ENCODE results near the gene RPS5. TPM values are rescaled to one million over a fixed set of nuclear protein-coding genes. Genes with fewer than 3 reads are reported as not detected.
A peak's percentile ranks its signal among the peaks of the same experiment; 100 is the strongest.

RPS5 gene
- total and polyA plus RNA-seq, 9 of the 15 experiments (the other 6 are each of a cell fraction or from before 2014, with no cell fraction given): 1,228 to 3,570 (median 2,484) TPM

- no peak for TF ChIP-seq ZNF134 (CRISPR knock-in tag; conservative IDR thresholded peaks at IDR 0.05)
- TF ChIP-seq RBFOX2 (IDR thresholded peaks at IDR 0.05; ENCODE audit: low read depth, low read length): 0 out of 2 replicates have a peak, but pooled peaks have one; percentile 32
- TF ChIP-seq ZNF518B (CRISPR knock-in tag; IDR thresholded peaks at IDR 0.05): no peak
- peak; percentile 72 for TF ChIP-seq POLR2G (IDR thresholded peaks at IDR 0.05; ENCODE audit: low read depth, low read length)
Measured at GRCh38 chr19:58355908-58356765, 30.9 kb upstream of the RPS5 start (continued).

- Histone ChIP-seq H3K4me3 (no peak overlapping the region), H3K4me2 (ENCODE audit: insufficient read depth, low read length) (no peak overlapping the region), H3K36me3 (ENCODE audit: control insufficient read depth, insufficient read depth, low read length) (no peaks in the 10 kb centered on the region), H3K9me1 (ENCODE audit: control insufficient read depth, insufficient read depth, low read length) (no peaks in the 10 kb centered on the region), H3K9me3 (replicated peaks; ENCODE audit: control insufficient read depth, insufficient read depth, low read depth, low read length) (no peaks in the 10 kb centered on the region), H3K79me2 (ENCODE audit: control insufficient read depth, insufficient read depth, low read length) (peaks cover 6% of the 10 kb centered on the region; the same call in 1 of the 3 replicates), H3K4me1 (replicated peaks in 1 of 2; ENCODE audit: control insufficient read depth in 2 of 2, insufficient read depth in 2 of 2, low read length in 2 of 2) (peaks cover 7 to 37% of the 10 kb centered on the region in 2 experiments; a peak in 3 of 5 replicates), H3K9ac (ENCODE audit: insufficient read depth in 1 of 2, low read depth in 2 of 2, low read length in 2 of 2) (no peak overlapping the region), H3K27ac (ENCODE audit: extremely low read depth, low read depth, low read length) (no peak overlapping the region), H2AFZ (ENCODE audit: low read depth, low read length) (no peak overlapping the region), H3K27me3 (ENCODE audit: control insufficient read depth in 2 of 2, insufficient read depth in 2 of 2, low read length in 2 of 2) (no peaks in the 10 kb centered on the region), H4K20me1 (replicated peaks; ENCODE audit: control insufficient read depth, insufficient read depth, low read length) (no peaks in the 10 kb centered on the region)
- in situ Hi-C loops (cut with MboI) (no loop called here), intact Hi-C loops (cut with micrococcal nuclease) (no loop called here)
- CTCF ChIA-PET (ENCODE audit: low intra/inter-chr PET ratio): no interaction called here
- BruUV-seq (replicated peaks): no TSS peak
- DNase-seq (ENCODE audit: extremely low read depth in 1 of 4, low spot score in 3 of 4): no peak
- 92% methylated on average over 42 of the region's 75 CpGs for WGBS (ENCODE audit: insufficient coverage, low coverage, missing lambda C conversion rate)
- ATAC-seq: no peak
- POLR2A ChIA-PET: interaction anchor here (1.2 kb wide), 1 partner anchor 11 kb away, joined by 3 read pairs; no protein-coding TSS in a partner anchor
- no peak for FAIRE-seq
- TF ChIP-seq CAMTA2 (CRISPR knock-in tag; conservative IDR thresholded peaks at IDR 0.05) (no peak), ZNF354B (CRISPR knock-in tag; IDR thresholded peaks at IDR 0.05) (no peak), GMEB1 (CRISPR knock-in tag; IDR thresholded peaks at IDR 0.05) (no peak), BMI1 (IDR thresholded peaks at IDR 0.05; ENCODE audit: low read length) (no peak), ADNP (tag; IDR thresholded peaks at IDR 0.05) (no peak), UBTF (IDR thresholded peaks at IDR 0.05; ENCODE audit: borderline replicate concordance in 1 of 2, low read depth in 2 of 2, low read length in 2 of 2) (no peak), POLR2G (IDR thresholded peaks at IDR 0.05; ENCODE audit: low read depth, low read length) (peak; percentile 13; the same call in 1 of the 2 replicates)
Measured at GRCh38 chr19:58356766-58357480, 30.1 kb upstream of the RPS5 start.
